GM19467 (cell line): ENCODE data around the gene SNAPC3.
A peak's percentile ranks its signal among the peaks of the same experiment; 100 is the strongest.
"Not testable (repeated sequence)": the region's sequence is repeated elsewhere in the genome, so short reads cannot be mapped to it uniquely, and the experiment has no call there.

Experiments used
- ATAC-seq: cut with Tn5 transposase; IDR thresholded peaks from one replicate; pipeline ENCODE4 v1.9.1; 2021; ENCODE audit warnings: mild to moderate bottlenecking, moderate library complexity; ENCODE audit not compliant: unreplicated experiment

SNAPC3 gene

DNA sequence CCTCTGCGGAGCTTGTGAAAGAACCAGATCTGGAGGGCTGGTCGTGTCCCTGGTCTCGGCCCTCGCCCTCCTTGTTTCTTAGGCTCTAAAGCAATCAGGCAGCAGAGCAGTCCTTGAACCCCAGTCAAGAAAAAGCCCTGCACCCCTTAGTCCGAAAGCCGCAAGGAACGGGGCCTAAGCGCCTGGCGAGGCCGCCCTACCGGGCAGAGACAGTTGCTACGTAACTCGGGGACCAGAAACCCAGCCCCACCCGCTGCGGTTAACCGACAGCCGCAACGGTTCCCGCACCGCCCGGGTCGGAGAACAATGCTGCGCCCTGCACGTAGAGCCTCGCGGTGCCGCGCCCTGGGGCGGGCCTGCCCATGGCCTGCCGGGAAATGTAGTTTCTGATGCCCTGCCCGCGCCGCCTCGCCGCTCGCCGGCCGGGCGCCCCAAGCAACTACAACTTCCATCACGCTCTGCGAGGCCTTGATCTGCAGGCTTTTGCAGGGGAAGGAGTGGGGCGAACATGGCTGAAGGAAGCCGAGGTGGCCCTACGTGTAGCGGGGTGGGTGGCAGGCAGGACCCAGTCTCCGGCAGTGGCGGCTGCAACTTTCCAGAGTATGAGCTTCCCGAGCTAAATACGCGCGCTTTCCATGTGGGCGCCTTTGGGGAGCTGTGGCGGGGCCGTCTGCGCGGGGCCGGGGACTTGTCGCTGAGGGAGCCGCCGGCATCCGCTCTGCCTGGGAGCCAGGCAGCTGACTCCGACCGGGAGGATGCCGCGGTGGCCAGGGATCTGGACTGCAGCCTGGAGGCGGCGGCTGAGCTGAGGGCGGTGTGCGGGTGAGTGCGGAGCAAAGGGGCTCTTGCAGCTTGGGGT, at the start of gene SNAPC3:
SNAPC3 (plus strand) TSS at position 505 of the 859 bp plus-strand sequence; CDS start at position 509, 4 bp downstream.
- peak; percentile 97 for ATAC-seq

DNA sequence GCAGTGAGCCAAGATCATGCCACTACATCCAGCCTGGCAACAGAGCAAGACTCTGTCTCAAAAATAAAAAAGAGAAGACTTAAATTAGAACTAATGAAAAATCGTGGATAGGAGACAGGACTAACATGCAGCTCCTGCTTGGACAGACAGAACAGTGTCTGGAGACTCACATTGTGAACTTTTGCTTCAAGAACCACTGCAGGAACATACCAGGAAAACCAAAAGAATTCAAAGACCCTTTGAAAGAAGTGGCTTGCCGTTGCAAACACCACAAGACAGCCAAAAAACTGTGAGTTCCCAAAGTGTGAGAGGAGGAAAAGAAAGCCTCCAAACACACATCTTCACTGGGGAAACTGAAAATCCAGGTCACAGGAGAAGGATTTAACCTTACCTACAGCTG, 48.8 kb upstream of the SNAPC3 start:
- ATAC-seq: no peak

DNA sequence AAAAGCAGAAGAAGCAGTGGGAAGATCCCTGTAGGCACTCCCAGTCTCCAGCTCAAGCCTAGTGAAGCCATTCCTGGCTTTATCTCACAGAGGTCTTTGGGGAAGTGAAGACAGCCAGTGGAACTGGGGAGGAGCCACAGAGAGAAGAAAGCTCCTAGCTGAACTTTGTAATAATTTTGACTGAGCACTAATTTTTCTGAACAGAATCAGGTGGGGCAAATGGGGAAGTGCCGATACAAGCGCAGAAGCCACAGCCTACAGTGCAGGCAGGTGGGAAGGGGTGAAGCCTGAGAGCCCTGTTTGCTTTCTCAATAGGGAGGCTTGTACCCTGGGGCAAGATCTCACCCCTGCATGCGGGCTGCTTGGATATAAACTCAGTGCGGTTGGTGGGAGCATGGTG, 48.4 kb upstream of the SNAPC3 start:
- ATAC-seq: no peak

DNA sequence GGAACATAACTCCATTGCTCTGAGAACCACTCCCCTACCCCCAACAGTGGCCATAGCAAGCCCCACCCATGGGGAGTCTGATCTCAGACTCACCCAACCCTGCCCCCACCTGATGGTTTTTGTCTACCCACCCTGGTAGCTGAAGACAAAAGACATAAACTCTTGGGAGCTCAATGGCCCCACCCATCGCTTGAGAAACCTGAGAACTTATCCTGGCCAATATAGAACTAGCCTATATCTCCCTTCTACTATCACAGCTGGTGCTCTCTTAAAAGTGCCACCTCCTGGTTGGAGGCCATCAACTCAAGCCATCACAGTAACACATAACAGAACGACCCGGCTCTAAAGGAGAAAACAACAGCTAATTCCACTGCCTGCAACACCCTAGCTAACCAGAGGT, 47.9 kb upstream of the SNAPC3 start:
- no peak for ATAC-seq

DNA sequence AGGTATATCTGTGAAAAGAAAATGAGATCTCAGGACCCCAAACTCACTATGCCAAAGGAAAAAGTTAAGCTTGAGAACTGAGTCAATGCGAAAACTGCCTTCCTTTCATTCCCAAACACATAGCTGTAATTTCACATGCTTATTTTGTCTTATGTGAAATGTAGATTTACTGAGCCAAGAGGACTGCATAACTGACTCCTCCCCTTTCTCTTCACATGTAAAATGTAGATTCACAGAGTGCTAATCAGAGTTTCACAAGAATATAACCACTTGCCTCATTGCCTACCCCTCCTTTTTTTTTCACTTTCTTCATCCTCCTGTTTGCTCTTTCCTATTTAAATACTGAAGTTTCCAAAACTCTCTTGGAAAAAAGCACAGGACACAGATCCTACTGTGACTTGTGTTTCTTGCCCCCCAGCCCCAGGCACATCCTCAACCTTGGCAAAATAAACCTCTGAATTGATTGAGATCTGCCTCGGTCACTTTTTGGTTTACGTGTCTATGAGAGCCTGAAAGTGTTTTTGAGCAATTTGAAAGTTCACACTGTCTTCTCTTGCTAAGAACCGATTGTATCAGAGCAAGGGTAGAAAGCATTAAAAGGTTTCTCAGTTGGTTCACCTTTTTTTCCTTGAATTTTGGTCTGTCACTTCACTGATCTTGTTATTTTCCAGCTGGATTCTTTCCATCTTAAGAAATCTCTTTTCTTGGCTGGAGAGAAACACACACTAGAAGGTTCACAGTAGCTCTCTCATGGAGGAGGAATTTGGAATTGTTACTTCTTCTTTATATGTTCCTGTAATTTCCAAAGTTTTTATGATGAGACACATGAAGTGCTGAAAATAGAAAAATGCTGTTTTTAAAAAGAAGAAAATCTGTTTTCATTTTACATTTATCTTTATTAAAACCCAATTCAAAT, 44.8 kb upstream of the SNAPC3 start:
- ATAC-seq: no peak

DNA sequence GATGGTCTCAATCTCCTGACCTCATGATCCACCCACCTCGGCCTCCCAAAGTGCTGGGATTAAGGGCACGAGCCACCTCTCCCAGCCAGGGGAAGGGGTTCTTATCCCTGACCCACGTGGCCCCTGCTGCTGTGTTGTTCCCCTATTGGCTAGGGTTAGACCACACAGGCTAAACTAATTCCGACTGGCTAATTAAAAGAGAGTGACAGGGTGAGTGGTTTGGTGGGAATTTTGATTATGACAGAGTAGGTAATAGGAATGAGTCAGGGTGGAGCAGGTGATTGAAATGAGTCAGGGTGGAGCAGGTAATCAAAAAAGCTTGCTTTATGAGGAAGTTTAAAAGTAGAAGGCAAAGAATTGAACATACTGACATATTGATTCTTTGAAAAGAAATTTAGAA, 43.4 kb upstream of the SNAPC3 start:
- ATAC-seq: not testable (repeated sequence)

DNA sequence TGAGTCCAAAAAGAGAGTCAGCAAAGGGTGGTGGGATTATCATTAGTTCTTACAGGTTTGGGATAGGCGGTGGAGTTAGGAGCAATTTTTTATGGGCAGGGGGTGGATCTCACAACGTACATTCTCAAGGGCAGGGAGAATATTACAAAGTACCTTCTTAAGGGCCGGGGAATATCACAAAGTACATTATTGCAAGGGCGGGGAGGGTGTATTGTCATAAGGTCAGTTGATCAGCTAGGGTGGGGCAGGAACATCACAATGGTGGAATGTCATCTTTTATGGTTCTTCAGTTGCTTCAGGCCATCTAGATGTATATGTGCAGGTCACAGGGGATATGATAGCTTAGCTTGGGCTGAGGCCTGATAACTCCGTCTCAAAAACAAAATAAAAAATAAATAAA, 42.8 kb upstream of the SNAPC3 start:
- not testable (repeated sequence) for ATAC-seq

DNA sequence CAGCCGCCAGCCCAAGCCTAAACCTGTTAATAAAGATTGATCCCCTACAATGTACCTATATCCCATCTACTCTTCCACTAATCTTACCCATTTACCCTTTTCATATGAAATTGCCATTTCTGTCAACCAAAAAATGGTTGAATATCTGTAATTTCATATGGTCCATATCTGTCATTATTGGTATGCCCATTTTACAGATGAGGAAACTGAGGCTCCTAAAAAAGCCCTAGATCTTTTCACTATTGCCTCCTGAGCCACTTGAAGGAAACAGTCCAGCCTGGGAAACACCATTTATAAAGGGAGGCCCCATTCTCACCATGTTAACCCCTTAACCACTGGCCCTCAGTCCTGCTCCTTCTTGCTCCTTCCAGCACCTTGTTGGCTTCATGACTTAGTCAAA, 41.2 kb upstream of the SNAPC3 start:
- ATAC-seq: no peak

DNA sequence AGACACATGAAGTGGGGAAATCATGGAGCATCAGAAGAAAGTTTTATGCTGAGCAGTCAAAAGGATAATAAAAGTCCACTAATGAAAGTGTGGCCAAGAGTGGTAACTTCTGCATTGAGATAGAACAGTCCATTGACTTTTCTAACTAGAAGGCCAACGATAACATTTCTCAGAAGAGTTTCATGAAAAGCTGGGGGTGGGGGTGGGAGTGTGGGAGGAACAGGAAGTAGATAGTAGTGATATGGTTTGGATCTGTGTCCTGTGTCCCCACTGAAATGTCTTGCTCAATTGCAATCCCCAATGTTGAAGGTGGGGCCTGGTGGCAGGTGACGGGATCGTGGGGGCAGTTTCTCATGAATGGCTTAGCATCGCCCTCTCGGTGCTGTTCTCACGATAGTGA, 36.2 kb upstream of the SNAPC3 start:
- ATAC-seq: no peak

DNA sequence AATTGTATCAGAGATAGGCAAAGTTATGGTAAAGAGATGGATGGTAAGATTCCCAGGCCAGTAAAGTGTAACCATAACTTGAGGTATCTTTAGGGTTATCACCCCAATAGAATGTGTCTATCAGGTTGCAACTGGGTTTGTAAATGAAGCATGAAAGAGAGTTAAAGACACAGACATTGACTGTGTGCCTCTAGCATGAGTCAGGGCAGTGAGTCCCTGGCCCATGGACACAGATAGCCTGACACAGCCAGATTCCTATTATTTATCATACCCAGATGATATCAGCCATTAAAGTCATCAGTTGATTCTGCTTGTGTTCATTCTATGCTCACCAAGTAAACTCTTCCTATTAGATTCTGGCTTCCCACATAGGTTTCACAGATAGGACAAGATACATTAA, 33.5 kb upstream of the SNAPC3 start:
- no peak for ATAC-seq

DNA sequence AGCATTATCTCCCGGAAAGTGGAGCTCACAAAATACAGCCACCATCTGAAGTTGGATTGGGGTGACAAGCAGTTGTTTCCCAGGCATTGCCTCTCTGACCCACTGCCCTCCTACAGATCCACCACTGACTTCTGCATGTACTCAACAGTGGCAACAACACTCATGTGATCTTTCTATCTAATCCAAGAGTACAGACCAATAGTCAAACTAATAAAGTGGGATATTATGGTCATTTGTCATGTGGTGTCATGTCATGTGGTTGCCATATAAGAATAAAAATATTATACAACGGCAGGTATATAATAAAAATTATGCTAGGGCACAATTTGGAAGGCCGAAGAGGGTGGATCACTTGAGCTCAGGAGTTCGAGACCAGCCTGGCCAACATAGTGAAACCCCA, 33.0 kb upstream of the SNAPC3 start:
- ATAC-seq: no peak

DNA sequence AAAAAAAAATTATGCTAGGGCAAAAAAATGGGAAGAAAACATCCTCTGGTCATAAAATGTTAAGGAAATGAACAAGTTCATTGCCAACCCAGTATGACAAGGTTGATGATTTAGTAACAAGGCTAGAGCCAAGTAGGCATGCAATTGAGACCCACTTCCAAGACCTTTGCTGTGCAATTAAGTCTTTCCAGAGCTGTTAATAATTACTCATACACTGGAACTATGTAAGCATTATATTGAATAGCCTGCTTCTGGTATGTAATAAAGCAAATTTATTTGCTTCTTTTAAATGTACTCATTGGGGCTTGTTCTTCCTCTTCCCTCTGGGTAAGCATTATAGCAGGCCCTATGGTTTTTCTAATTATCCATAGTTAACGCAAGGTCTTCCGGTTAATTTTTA, 32.5 kb upstream of the SNAPC3 start:
- ATAC-seq: no peak

DNA sequence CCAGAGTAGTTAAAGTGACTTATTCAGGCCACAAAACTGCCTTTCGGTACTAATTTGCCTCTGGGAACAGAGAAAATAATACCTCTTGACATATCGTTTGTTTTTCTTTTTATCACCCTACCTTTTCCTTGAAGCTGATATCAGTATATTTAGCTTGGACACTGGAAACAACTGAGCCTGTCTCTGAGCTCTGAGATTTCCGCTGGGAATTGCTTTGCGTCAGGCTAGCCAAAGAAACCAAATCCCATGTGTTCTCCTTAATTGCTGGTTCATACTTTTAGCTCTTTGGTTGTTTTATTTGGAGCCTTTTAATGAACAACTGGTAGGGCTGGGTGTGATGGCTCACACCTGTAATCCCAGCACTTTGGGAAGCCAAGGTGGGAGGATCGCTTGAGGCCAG, 30.3 kb upstream of the SNAPC3 start:
- no peak for ATAC-seq

DNA sequence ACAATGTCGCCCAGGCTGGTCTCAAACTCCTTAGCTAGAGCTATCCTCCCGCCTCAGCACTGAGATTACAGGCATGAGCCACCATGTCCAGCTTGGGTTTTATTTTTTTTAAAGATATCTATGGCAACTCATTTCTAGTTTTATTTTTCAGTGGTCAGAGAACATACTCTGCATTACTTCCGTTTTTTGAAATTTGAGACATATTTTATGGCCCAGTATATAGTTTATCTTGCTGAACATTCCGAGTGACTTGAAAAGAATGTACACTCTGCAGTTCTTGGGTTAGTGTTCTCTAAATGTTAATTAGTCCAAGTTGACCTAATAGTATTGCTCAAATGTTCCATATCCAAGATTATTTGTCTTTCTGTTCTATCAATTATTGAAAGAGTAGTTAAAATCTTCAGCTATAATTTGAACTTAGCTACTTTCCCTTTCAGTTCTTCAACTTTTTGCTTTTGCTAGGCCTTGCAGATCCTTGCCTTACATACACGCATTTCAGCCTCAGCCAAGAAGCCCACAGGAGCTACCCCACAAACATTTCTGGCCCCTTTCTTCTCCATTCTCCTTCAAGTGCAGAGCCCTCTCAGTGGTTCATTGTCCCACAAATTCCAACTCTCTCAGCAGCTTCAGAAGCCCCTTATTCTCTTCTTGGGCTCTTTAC, 22.3 kb upstream of the SNAPC3 start:
- ATAC-seq: no peak

DNA sequence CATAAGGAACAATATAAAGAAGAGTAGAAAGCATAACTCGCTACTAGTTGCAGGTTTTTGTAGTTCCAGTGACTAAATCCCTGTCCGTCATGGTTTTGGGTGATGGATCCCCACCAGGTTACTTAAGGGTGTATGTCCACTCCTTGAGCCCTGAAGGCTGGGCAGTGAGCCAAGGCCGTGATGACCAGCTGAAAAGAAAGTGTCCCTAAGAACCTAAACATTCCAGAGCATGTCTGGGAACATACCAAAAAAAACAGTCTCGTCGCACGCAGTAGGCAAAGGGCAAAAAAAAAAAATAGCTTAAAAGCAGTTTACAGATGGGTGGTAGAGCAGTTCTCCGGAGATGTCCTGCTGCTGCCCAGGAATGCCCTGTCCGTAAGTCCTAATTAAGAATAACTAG, 21.4 kb upstream of the SNAPC3 start:
- no peak for ATAC-seq

DNA sequence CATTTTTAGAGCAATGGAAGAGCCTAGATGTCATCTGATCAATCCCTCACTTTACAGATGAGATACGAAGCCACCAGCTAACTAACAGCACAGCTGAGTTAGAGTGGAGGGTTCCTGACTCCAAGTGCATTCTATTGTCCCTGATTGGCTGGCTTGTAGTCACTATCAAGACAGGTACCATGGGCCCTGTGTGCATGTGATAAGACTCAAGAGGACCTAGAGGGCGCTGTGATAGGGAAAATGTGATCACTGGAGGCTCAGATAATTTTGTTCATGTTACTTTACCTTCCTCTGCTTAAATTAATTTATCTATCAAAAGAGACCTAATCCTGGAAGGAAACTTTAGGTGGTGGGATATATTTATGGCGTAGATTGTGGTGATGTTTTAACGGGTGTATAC, 19.5 kb upstream of the SNAPC3 start:
- ATAC-seq: peak; percentile 67

DNA sequence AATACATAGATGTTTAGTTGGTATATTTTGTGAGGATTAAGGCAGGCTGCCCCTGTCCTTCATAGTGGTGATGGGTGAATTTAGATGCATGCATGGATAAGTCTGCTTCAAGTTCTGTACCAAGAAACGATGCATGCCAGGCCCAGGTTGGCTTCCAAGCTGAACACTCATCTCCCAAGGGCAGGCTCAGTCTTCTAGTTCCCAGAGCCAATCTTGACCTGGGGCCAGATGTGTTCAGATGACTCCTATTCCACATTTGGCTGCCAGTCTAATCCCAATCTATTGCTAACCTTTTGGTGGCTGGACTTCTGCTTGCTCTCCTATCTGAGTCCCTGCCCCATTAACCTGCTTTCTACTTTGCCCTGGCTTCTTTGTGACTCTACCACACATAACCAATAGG, 18.5 kb upstream of the SNAPC3 start:
- no peak for ATAC-seq

DNA sequence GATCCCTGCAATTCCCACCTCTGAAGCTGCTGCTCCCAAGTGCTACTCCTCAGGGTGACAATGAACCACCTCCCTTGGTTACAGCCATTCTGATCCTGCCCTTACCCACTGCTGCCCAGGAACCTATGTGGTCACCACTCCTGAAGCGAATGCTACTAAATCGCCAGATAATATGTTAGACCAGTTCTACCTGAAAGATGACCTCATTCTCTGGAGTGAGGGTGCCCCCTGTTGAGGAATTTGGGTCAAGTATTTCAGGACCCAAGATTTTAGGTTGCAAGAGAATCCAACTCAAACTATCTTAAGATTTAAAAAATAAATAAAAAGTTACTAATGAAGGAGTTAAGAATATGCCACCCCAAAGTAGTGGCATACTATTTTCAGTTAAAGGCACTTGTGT, 5.8 kb upstream of the SNAPC3 start:
- no peak for ATAC-seq

DNA sequence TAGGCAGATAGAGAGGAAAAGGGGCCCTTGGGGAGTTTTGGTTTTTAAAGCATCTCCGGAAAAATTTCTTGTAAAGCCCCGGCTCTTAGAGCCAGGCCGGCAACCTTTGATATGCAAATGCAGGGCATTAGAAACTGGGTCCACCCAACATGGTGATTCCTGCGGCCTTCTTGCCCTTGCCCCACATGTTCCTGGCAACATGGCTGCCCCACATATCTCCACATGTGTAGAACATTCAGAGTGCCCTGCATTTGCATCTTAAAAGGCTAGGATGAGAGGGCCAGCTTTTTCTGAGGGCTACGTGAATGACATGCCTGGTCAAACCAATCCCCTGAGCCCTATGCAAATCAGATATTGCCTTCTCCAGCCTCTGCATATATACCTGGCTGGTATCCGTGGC, 5.0 kb upstream of the SNAPC3 start:
- no peak for ATAC-seq

DNA sequence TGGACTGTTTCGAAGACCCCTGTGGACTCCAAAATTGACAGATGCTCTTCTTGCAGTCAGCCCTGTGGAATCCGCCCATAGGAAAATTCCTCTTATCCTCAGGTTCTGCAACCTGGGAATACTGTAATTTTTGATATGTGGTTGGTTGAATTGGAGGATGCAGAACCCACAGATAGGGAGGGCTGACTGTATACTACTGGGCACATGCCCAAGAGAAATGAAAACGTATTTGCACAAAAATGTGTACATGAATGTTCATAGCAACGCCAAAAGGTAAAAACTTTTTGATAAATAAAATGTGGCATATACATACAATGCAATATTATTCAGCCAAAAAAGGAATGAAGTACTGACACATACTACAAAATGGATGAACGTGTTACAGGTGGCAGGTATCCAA, 1.9 kb upstream of the SNAPC3 start:
- no peak for ATAC-seq

DNA sequence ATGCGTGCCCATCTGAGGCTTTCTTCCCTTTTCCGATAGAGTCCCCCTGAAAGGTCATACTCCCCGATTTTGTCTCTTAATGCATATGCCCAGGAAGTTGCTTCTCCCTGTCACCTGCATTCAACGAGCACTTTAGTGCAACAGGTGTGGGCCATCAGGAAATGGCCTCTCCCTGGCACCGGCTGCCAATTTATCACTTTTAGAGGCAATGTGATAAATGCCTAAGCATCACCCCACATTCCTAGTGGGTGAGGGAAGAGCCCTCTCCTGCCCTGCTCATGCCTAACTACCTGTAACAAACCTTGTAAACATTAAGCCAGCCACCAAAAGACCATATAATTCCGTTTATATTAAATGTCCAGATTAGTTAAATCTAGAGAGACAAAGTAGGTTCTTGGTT, 1.1 kb upstream of the SNAPC3 start:
- ATAC-seq: no peak

DNA sequence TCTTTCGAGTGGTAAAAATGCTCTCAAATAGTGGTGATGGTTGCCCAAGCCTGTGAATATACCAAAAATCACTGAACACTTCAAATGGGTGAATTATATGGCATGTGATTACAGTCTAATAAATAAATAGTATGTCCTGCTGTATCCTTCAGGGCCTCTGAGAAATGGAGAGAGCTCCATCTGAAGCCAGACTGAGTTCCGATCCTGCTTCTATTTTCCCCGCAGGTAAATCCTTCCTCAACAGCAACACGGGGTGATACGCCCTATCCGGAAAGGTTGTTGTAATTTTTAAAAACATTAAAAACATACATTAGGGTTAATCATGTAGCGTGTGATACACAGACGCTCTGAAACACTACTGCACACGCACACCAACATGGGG, 695 bp upstream of the SNAPC3 start:
- no peak for ATAC-seq
